K562 (cell line): ENCODE results near the gene OCEL1. TPM values are rescaled to one million over a fixed set of nuclear protein-coding genes. Genes with fewer than 3 reads are reported as not detected.
A peak's percentile ranks its signal among the peaks of the same experiment; 100 is the strongest.

Source experiments
- ATAC-seq: fragments of 200-7000 bp; cut with Tn5 transposase; 3 replicates; pipeline ENCODE4 v1.9.1; 2020; ENCODE audit warnings: moderate library complexity
- BruUV-seq: library from RNA; stranded (reverse); fragments of 400-500 nt; replicated peaks from 2 replicates; lab custom pipeline; 2021; lab: Mats Ljungman, UMichigan
- CTCF ChIA-PET: fragments of 300-600 bp; formaldehyde crosslinking; extraction: SDS; loops from one replicate; lab custom pipeline; 2021; ENCODE audit warnings: low intra/inter-chr PET ratio; lab: Yijun Ruan, JAX
- POLR2A ChIA-PET: fragments of 300-600, 350-650 bp; sonication (Branson Sonifier 250); formaldehyde crosslinking; extraction: SDS; loops from one replicate; lab custom pipeline; 2021; ENCODE audit warnings: antibody characterized with exemption, inconsistent platforms; lab: Yijun Ruan, JAX
- DNase-seq, 4 experiments: peaks; one replicate each; pipeline versions ENCODE4 v3.0.0 to v3.0.0-alpha.2; 2011 to 2018; ENCODE audit warnings: low spot score in 3 of 4, mixed read lengths in 3 of 4; ENCODE audit errors: extremely low read depth in 1 of 4
- FAIRE-seq: peaks from 2 replicates; lab custom pipeline; 2011; peaks lifted over from hg19 to GRCh38; lab: Jason Lieb, UNC
- H2AFZ ChIP-seq: 2 replicates; pipeline ENCODE4 v1.6.0; 2011; ENCODE audit warnings: low read depth, low read length, control low read depth, inconsistent platforms
- H3K27ac ChIP-seq: fragments of 200-600 bp; 3 replicates; pipeline ENCODE4 v1.8.0; 2011; ENCODE audit warnings: low read depth, mild to moderate bottlenecking, control low read depth, inconsistent platforms, low read length, moderate library complexity, mixed read lengths; ENCODE audit errors: extremely low read depth
- H3K27me3 ChIP-seq, 2 experiments: fragments of 300-600 bp in 1 of 2; 2 replicates in 1 of 2; 3 replicates in 1 of 2; pipeline versions ENCODE4 v1.6.0 to v1.8.0; 2011; ENCODE audit warnings: inconsistent platforms in 2 of 2, low read length in 2 of 2, mild to moderate bottlenecking in 1 of 2, mixed read lengths in 1 of 2, moderate library complexity in 1 of 2; ENCODE audit not compliant: control insufficient read depth in 2 of 2, insufficient read depth in 2 of 2
- H3K36me3 ChIP-seq: fragments of 300-600 bp; 3 replicates; pipeline ENCODE4 v1.8.0; 2011; ENCODE audit warnings: mild to moderate bottlenecking, low read length, inconsistent platforms; ENCODE audit not compliant: control insufficient read depth, insufficient read depth
- H3K4me1 ChIP-seq, 2 experiments: fragments of 200-600 bp in 1 of 2; replicated peaks in 1 of 2; 2 replicates in 1 of 2; 3 replicates in 1 of 2; pipeline versions ENCODE4 v1.5.1 to v1.8.0; 2011; ENCODE audit warnings: inconsistent platforms in 2 of 2, low read length in 2 of 2, mild to moderate bottlenecking in 1 of 2, mixed read lengths in 1 of 2, moderate library complexity in 1 of 2; ENCODE audit not compliant: control insufficient read depth in 2 of 2, insufficient read depth in 2 of 2
- H3K4me2 ChIP-seq: 2 replicates; pipeline ENCODE4 v1.6.1; 2011; ENCODE audit warnings: low read length, control low read depth, inconsistent platforms, mixed read lengths; ENCODE audit not compliant: insufficient read depth
- H3K4me3 ChIP-seq: fragments of 200-600 bp; sonication (generic), shearing (Covaris generic); 2 replicates; pipeline ENCODE4 v1.5.1; 2016; ENCODE audit warnings: control low read depth, inconsistent platforms
- H3K79me2 ChIP-seq: fragments of 200-600 bp; 3 replicates; pipeline ENCODE4 v1.8.0; 2011; ENCODE audit warnings: low read length, inconsistent platforms; ENCODE audit not compliant: control insufficient read depth, insufficient read depth
- H3K9ac ChIP-seq, 2 experiments: 2 replicates each; pipeline versions ENCODE4 v1.6.0 to v1.6.1; 2011; ENCODE audit warnings: low read depth in 2 of 2, low read length in 2 of 2, control low read depth in 1 of 2, inconsistent platforms in 1 of 2, mild to moderate bottlenecking in 1 of 2, mixed read lengths in 1 of 2; ENCODE audit not compliant: insufficient read depth in 1 of 2
- H3K9me1 ChIP-seq: one replicate; pipeline ENCODE4 v1.6.0; 2011; ENCODE audit warnings: inconsistent platforms, mild to moderate bottlenecking, low read length, moderate library complexity; ENCODE audit not compliant: control insufficient read depth, insufficient read depth
- H3K9me3 ChIP-seq: replicated peaks from 2 replicates; pipeline ENCODE4 v1.5.1; 2011; ENCODE audit warnings: low read depth, low read length, inconsistent platforms; ENCODE audit not compliant: control insufficient read depth, insufficient read depth
- H4K20me1 ChIP-seq: replicated peaks from 2 replicates; pipeline ENCODE4 v1.6.1; 2011; ENCODE audit warnings: low read length, inconsistent platforms, mixed read lengths; ENCODE audit not compliant: control insufficient read depth, insufficient read depth
- BCOR ChIP-seq: fragments of 450-650 bp; IDR thresholded peaks from 2 replicates; pipeline ENCODE4 v1.6.1; 2016
- COPS2 ChIP-seq: fragments of 450-650 bp; conservative IDR thresholded peaks from 2 replicates; pipeline ENCODE4 v1.6.1; 2016; ENCODE audit warnings: mild to moderate bottlenecking, moderate library complexity
- DMBX1 ChIP-seq: fragments of 250-450 bp; sonication (Bioruptor Pico); IDR thresholded peaks from 2 replicates; pipeline ENCODE4 v1.8.0; 2022; ENCODE audit warnings: inconsistent platforms, mild to moderate bottlenecking, moderate library complexity, borderline replicate concordance
- PTRF ChIP-seq: fragments of 450-650 bp; IDR thresholded peaks from 2 replicates; pipeline ENCODE4 v1.6.1; 2016; ENCODE audit warnings: mild to moderate bottlenecking, missing genetic modification characterization, missing compliant biosample characterization
- RBM25 ChIP-seq: fragments of 200-400 bp; formaldehyde crosslinking; IDR thresholded peaks from 2 replicates; pipeline ENCODE4 v1.6.1; 2018; ENCODE audit warnings: low read length, low read depth, moderate library complexity; ENCODE audit not compliant: severe bottlenecking
- RCOR1 ChIP-seq, 2 experiments: IDR thresholded peaks; 2 replicates each; pipeline ENCODE4 v1.6.1; 2012; ENCODE audit warnings: low read depth in 2 of 2, low read length in 2 of 2, borderline replicate concordance in 1 of 2, improper control_type of control experiment in 1 of 2
- SETDB1 ChIP-seq: IDR thresholded peaks from one replicate; pipeline ENCODE4 v1.6.1; 2012; ENCODE audit warnings: low read length, control low read depth, inconsistent platforms
- SMARCA5 ChIP-seq: fragments of 450-650 bp; IDR thresholded peaks from 2 replicates; pipeline ENCODE4 v1.6.1; 2016
- SMC3 ChIP-seq: conservative IDR thresholded peaks from 2 replicates; pipeline ENCODE4 v1.6.1; 2011; ENCODE audit warnings: low read depth, low read length, improper control_type of control experiment; ENCODE audit not compliant: insufficient read depth
- TCF7L2 ChIP-seq: fragments of 150-350 bp; IDR thresholded peaks from 2 replicates; pipeline ENCODE4 v1.6.1; 2016; ENCODE audit warnings: low read depth, mild to moderate bottlenecking, low read length, moderate library complexity
- THRA ChIP-seq: fragments of 450-650 bp; IDR thresholded peaks from 2 replicates; pipeline ENCODE4 v1.6.1; 2017; ENCODE audit warnings: mild to moderate bottlenecking, moderate library complexity
- U2AF1 ChIP-seq: fragments of 200-400 bp; formaldehyde crosslinking; optimal IDR thresholded peaks from 2 replicates; pipeline ENCODE3; 2017; ENCODE audit warnings: mild to moderate bottlenecking, low read depth, low read length, moderate library complexity
- ZFP36 ChIP-seq: fragments of 150-350 bp; IDR thresholded peaks from 2 replicates; pipeline ENCODE4 v1.6.1; 2018; ENCODE audit warnings: low read length, low read depth; ENCODE audit not compliant: partially characterized antibody
- ZFP91 ChIP-seq: sonication (generic); formaldehyde crosslinking; IDR thresholded peaks from 2 replicates; pipeline ENCODE4 v1.8.0; 2022; ENCODE audit warnings: mild to moderate bottlenecking, missing genetic modification reagents
- ZNF121 ChIP-seq: sonication (generic); formaldehyde crosslinking; conservative IDR thresholded peaks from 2 replicates; pipeline ENCODE4 v1.8.0; 2022; ENCODE audit warnings: missing genetic modification reagents
- ZNF436 ChIP-seq: fragments of 250-450, 450-650 bp; sonication (Bioruptor Pico); formaldehyde crosslinking; IDR thresholded peaks from 2 replicates; pipeline ENCODE4 v1.7.0; 2020; ENCODE audit warnings: mild to moderate bottlenecking
- WGBS: fragments of 100-300 bp; shearing (Covaris generic); methylation state at CpG from one replicate; pipeline ENCODE4 v1.1.6; 2016; ENCODE audit warnings: low coverage, mixed read lengths; ENCODE audit not compliant: insufficient coverage; ENCODE audit errors: missing lambda C conversion rate; 5-methylcytosine and 5-hydroxymethylcytosine counted together
- in situ Hi-C: fragments of 300-500 bp; cut with MboI; formaldehyde crosslinking; loops from 4 replicates; pipeline ENCODE4 v1.15.0; 2018; ENCODE audit warnings: inconsistent platforms, mixed read lengths
- intact Hi-C: fragments of 100-400 bp; cut with micrococcal nuclease; formaldehyde crosslinking; loops from 2 replicates; pipeline ENCODE4 v1.14.2; 2022
- polyA plus RNA-seq, 8 experiments: library from polyadenylated mRNA; depleted of rRNA in 4 of 8; stranded (reverse) in 5 of 8; unstranded in 3 of 8; fragments of >200 nt; fragmentation: Nextera tagmentation in 2 of 8; fragmentation: Illumina TruSeq in 1 of 8; extraction: Ambion mirVana in 2 of 8; extraction: Trizol in 1 of 8; gene quantifications; 2 replicates each; pipeline versions ENCODE4 v1.2.1 to v1.2.3, GENCODE V29; 2011 to 2014; ENCODE audit warnings: inconsistent platforms in 1 of 8, missing spikeins in 1 of 8
- total RNA-seq, 7 experiments: library from RNA; depleted of rRNA in 6 of 7; stranded (reverse); fragments of >200 nt in 6 of 7; fragmentation: Illumina TruSeq in 2 of 7; extraction: Trizol in 2 of 7; gene quantifications; 2 replicates each; pipeline versions ENCODE4 v1.2.1 to v1.2.3, GENCODE V29; 2011 to 2021; ENCODE audit warnings: low replicate concordance in 1 of 7
- TF ChIP-seq, protein P1 (sequence below): fragments of 250-450 bp; sonication (Bioruptor Pico); IDR thresholded peaks from 2 replicates; pipeline ENCODE4 v1.5.0; 2022; ENCODE audit warnings: mild to moderate bottlenecking

The OCEL1 gene
- total and polyA plus RNA-seq, 9 of the 15 experiments (the other 6 are each of a cell fraction or from before 2014, with no cell fraction given), result 8.0 to 38.0 (median 12.4) TPM

DNA sequence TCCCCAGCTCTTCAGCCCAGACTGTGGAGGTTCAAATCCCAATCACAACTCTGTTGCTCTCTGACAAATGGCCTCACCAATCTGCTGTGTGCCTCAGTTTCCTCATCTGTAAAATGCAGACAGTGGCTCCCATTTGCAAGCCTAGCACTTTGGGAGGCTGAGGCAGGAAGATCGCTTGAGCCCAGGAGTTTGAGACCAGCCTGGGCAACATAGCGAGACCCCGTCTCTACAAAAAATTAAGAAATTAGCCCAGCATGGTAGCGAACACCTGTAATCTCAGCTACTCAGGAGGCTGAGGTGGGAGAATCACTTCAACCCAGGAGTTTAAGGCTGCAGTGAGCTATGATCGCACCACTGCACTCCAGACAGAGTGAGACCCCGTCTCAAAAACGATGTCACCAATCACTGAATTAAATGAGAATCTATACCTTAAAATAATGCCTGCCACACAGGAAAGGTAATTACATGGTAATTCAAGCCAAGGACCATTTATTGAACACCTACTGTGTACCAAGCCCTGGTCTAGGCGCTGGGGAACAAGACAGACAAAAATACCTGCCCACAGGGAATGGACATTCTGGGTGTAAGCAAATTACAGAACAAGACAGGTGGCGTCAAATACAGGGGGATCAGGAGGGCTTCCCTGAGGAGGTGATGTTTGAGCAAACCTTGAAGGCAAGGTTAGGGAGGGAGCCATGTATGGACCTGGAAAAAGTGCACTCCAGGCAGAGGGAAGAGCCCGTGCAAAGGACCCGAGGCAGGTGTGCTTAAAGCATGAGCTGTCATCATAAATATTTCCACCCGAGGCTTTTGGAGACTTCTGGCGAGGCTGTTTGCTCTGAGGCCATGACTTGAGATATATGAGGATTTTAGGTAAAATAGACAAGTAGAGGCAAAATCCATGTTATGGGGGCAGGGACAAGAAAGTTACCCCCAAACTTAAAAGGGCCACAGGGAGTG, 12.0 kb downstream of the OCEL1 start:
- in situ Hi-C loops (no loop called here), intact Hi-C loops (no loop called here)
- Histone ChIP-seq H3K9ac (no peak overlapping the region), H3K9me3 (no peaks in the 10 kb centered on the region), H3K4me2 (no peak overlapping the region), H3K36me3 (peaks cover 60% of the 10 kb centered on the region; the same call in 2 of the 3 replicates), H3K4me3 (no peak overlapping the region), H3K9me1 (no peaks in the 10 kb centered on the region), H3K27me3 (no peaks in the 10 kb centered on the region), H3K4me1 (peaks cover 22 to 52% of the 10 kb centered on the region in 2 experiments), H3K27ac (no peak overlapping the region), H2AFZ (no peak overlapping the region), H4K20me1 (peaks cover 16% of the 10 kb centered on the region), H3K79me2 (peaks cover 64% of the 10 kb centered on the region)
- FAIRE-seq (no peak), ATAC-seq (no peak), DNase-seq (no peak)
- ChIA-PET POLR2A (interaction anchor here (0.6 to 11.3 kb wide), 6 partner anchors 11 to 30 kb away, joined by 3 to 129 read pairs (median 4); partner anchors contain the start of genes OCEL1 and USE1), CTCF (no interaction called here)
- 86% methylated on average over 13 of the region's 13 CpGs for WGBS
- BruUV-seq, result no TSS peak
- TF ChIP-seq DMBX1 (CRISPR knock-in tag) (no peak), ZNF121 (CRISPR knock-in tag) (0 out of 2 replicates have a peak, but pooled peaks have one; percentile 19), COPS2 (no peak), TCF7L2 (no peak), ZNF436 (CRISPR knock-in tag) (peak; percentile 52; the same call in 1 of the 2 replicates), RCOR1 (IDR thresholded peaks at IDR 0.05; ENCODE audit: borderline replicate concordance in 1 of 2, low read depth in 2 of 2, low read length in 2 of 2) (no peak), ZFP36 (peak; percentile 79), ZFP91 (CRISPR knock-in tag) (no peak), PTRF (tag) (no peak), U2AF1 (no peak), SMC3 (no peak), RBM25 (peak; percentile 80), BCOR (peak; percentile 0; the same call in 1 of the 2 replicates), THRA (no peak), SMARCA5 (peak; percentile 31; the same call in 1 of the 2 replicates), SETDB1 (no peak)
- TF ChIP-seq, protein P1, sequence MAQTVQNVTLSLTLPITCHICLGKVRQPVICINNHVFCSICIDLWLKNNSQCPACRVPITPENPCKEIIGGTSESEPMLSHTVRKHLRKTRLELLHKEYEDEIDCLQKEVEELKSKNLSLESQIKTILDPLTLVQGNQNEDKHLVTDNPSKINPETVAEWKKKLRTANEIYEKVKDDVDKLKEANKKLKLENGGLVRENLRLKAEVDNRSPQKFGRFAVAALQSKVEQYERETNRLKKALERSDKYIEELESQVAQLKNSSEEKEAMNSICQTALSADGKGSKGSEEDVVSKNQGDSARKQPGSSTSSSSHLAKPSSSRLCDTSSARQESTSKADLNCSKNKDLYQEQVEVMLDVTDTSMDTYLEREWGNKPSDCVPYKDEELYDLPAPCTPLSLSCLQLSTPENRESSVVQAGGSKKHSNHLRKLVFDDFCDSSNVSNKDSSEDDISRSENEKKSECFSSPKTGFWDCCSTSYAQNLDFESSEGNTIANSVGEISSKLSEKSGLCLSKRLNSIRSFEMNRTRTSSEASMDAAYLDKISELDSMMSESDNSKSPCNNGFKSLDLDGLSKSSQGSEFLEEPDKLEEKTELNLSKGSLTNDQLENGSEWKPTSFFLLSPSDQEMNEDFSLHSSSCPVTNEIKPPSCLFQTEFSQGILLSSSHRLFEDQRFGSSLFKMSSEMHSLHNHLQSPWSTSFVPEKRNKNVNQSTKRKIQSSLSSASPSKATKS (CRISPR knock-in tag), result no peak
